Thyroid gland (tissue), 4 donors: ENCODE results near the gene WFDC11. TPM values are rescaled to one million over a fixed set of nuclear protein-coding genes. Genes with fewer than 3 reads are reported as not detected.

Source experiments
- DNase-seq, 2 donors: peaks; one replicate each; pipeline ENCODE4 v3.0.0-alpha.2; 2019
- H3K27ac ChIP-seq, 3 donors: fragments of 200-600 bp; sonication (generic); 1 replicate in 2 of 3; 2 replicates in 1 of 3; pipeline ENCODE4 v1.5.1; 2016 to 2019; ENCODE audit warnings: mild to moderate bottlenecking in 1 of 3, moderate library complexity in 1 of 3
- H3K27me3 ChIP-seq: fragments of 200-600 bp; sonication (generic); one replicate; pipeline ENCODE4 v1.5.1; 2019
- H3K36me3 ChIP-seq, 2 donors: fragments of 200-600 bp; sonication (generic); one replicate each; pipeline ENCODE4 v1.5.1; 2016 to 2019
- H3K4me1 ChIP-seq, 2 donors: fragments of 200-600 bp; sonication (generic); one replicate each; pipeline ENCODE4 v1.5.1; 2017 to 2019
- H3K4me3 ChIP-seq, 3 donors: fragments of 200-600 bp; sonication (generic); replicated peaks in 1 of 3; 1 replicate in 2 of 3; 2 replicates in 1 of 3; pipeline ENCODE4 v1.5.1; 2016; ENCODE audit warnings: mild to moderate bottlenecking in 1 of 3
- H3K9me3 ChIP-seq: fragments of 200-600 bp; sonication (generic); one replicate; pipeline ENCODE4 v1.5.1; 2017
- CTCF ChIP-seq, 6 experiments: fragments of 200-600 bp in 3 of 6; fragments of 450-650 bp in 3 of 6; sonication (generic) in 3 of 6; IDR thresholded peaks; one replicate each; pipeline ENCODE4 v1.5.1; 2016 to 2019; ENCODE audit warnings: antibody characterized with exemption in 6 of 6, mild to moderate bottlenecking in 2 of 6, inconsistent platforms in 1 of 6, moderate library complexity in 1 of 6
- POLR2A ChIP-seq, 2 donors: fragments of 450-650 bp; IDR thresholded peaks; one replicate each; pipeline ENCODE4 v1.6.1; 2017; ENCODE audit warnings: antibody characterized with exemption in 2 of 2, mild to moderate bottlenecking in 2 of 2, moderate library complexity in 1 of 2
- WGBS, 2 donors: methylation state at CpG; one replicate each; pipeline ENCODE4 v1.1.5; 2017; 5-methylcytosine and 5-hydroxymethylcytosine counted together
- intact Hi-C: fragments of 100-400 bp; cut with DNase I; formaldehyde crosslinking; loops from one replicate; pipeline ENCODE4 v1.15.1; 2023
- microRNA-seq: library from miRNA; unstranded; fragments of <30 nt; microRNA quantifications from one replicate; pipeline ENCODE4, GENCODE V29; 2016
- small RNA-seq: library from RNA; depleted of rRNA; stranded (forward); fragments of <200 nt; gene quantifications from one replicate; pipeline ENCODE3, GENCODE V24; 2016
- total RNA-seq, 4 donors: library from RNA; depleted of rRNA; stranded (reverse); fragments of >200 nt; gene quantifications; one replicate each; pipeline ENCODE4 v1.2.3, GENCODE V29; 2016

The WFDC11 gene
- total RNA-seq, 4 donors from 2014 or later = not detected

GRCh38 chr20:45621593-45621992 lies 48.4 kb downstream of the WFDC11 start:
- no peak for DNase-seq
- Histone ChIP-seq H3K27ac (no peak overlapping the region), H3K9me3 (no peaks in the 10 kb centered on the region), H3K4me1 (no peaks in the 10 kb centered on the region), H3K27me3 (no peaks in the 10 kb centered on the region), H3K36me3 (no peaks in the 10 kb centered on the region), H3K4me3 (no peak overlapping the region)
- 82 to 85% methylated on average over 2 of the region's 2 CpGs for WGBS, 2 donors
- intact Hi-C loops = no loop called here
- TF ChIP-seq CTCF (IDR thresholded peaks at IDR 0.05) (no peak), POLR2A (IDR thresholded peaks at IDR 0.05) (no peak)

GRCh38 chr20:45617591-45617990 lies 52.4 kb downstream of the WFDC11 start:
- H3K4me3 ChIP-seq = no peak overlapping the region
- no peaks in the 10 kb centered on the region for H3K36me3 ChIP-seq
- TF ChIP-seq CTCF (IDR thresholded peaks at IDR 0.05) (no peak), POLR2A (IDR thresholded peaks at IDR 0.05) (no peak)
- intact Hi-C loops = no loop called here
- H3K9me3 ChIP-seq = no peaks in the 10 kb centered on the region
- H3K27ac ChIP-seq = no peak overlapping the region
- WGBS, 2 donors = 91 to 96% methylated on average over 2 of the region's 2 CpGs
- peaks cover 0 to 5% of the 10 kb centered on the region in 2 donors for H3K4me1 ChIP-seq
- no peak for DNase-seq
- H3K27me3 ChIP-seq = no peaks in the 10 kb centered on the region

- Histone ChIP-seq H3K4me1 (peaks cover 0 to 5% of the 10 kb centered on the region in 2 donors), H3K27me3 (no peaks in the 10 kb centered on the region), H3K9me3 (no peaks in the 10 kb centered on the region), H3K27ac (no peak overlapping the region), H3K36me3 (no peaks in the 10 kb centered on the region), H3K4me3 (no peak overlapping the region)
- TF ChIP-seq POLR2A (IDR thresholded peaks at IDR 0.05) (no peak), CTCF (IDR thresholded peaks at IDR 0.05) (no peak)
- intact Hi-C loops = no loop called here
- DNase-seq = no peak
Measured at GRCh38 chr20:45612314-45612713, 57.7 kb downstream of the WFDC11 start.

- Histone ChIP-seq H3K27me3 (no peaks in the 10 kb centered on the region), H3K4me3 (no peak overlapping the region), H3K9me3 (no peaks in the 10 kb centered on the region), H3K27ac (no peak overlapping the region), H3K36me3 (no peaks in the 10 kb centered on the region), H3K4me1 (peaks cover 0 to 5% of the 10 kb centered on the region in 2 donors)
- TF ChIP-seq CTCF (IDR thresholded peaks at IDR 0.05) (no peak), POLR2A (IDR thresholded peaks at IDR 0.05) (no peak)
- intact Hi-C loops = no loop called here
- 58 to 71% methylated on average over 4 of the region's 4 CpGs for WGBS, 2 donors
- no peak for DNase-seq
Measured at GRCh38 chr20:45611054-45611453, 59.0 kb downstream of the WFDC11 start.

GRCh38 chr20:45607810-45608209 lies 62.2 kb downstream of the WFDC11 start:
- H3K9me3 ChIP-seq = no peaks in the 10 kb centered on the region
- no peaks in the 10 kb centered on the region for H3K27me3 ChIP-seq
- no peak overlapping the region for H3K4me3 ChIP-seq
- no peak for DNase-seq
- 92 to 100% methylated on average over 1 of the region's 1 CpG for WGBS, 2 donors
- H3K4me1 ChIP-seq = no peaks in the 10 kb centered on the region
- no peak for TF ChIP-seq CTCF (IDR thresholded peaks at IDR 0.05)
- no peak for TF ChIP-seq POLR2A (IDR thresholded peaks at IDR 0.05)
- intact Hi-C loops = no loop called here
- no peak overlapping the region for H3K27ac ChIP-seq
- no peaks in the 10 kb centered on the region for H3K36me3 ChIP-seq

Small RNA genes within 50 kb of the gene (microRNA-seq; reads per million reads assigned to microRNA genes)
- gene MIR3617 = 1.1 reads per million

Small RNA genes within 50 kb of the gene (small RNA-seq; reads per million reads assigned to genes)
- not detected for gene MIR3617

Other genes with a start within 250 kb of the WFDC11 start
- 100 to 1,000 TPM; 109 to 163 (median 131) TPM for gene WFDC2, start 200.5 kb downstream of the WFDC11 start, total RNA-seq
- gene SPINT3, start 154.6 kb downstream of the WFDC11 start, total RNA-seq = not detected
- gene WFDC6, start 130.8 kb downstream of the WFDC11 start, total RNA-seq = not detected
- 1 to 10 TPM in 3 of 4 donors, under 1 TPM in 1; 0.45 to 4.2 (median 1.7) TPM for gene EPPIN, start 122.8 kb downstream of the WFDC11 start, total RNA-seq
- gene WFDC8, start 91.0 kb downstream of the WFDC11 start, total RNA-seq = 1 to 10 TPM in 1 of 4 donors, under 1 TPM in 1, not detected in 2; 0.78 to 1.3 TPM
- gene WFDC10A, start 40.5 kb downstream of the WFDC11 start, total RNA-seq = not detected
- not detected for gene WFDC9, start 39.0 kb downstream of the WFDC11 start, total RNA-seq
- not detected for gene WFDC13, start 31.8 kb upstream of the WFDC11 start, total RNA-seq
- gene WFDC10B, start 34.8 kb upstream of the WFDC11 start, total RNA-seq = not detected
- gene SPINT4, start 52.1 kb upstream of the WFDC11 start, total RNA-seq = not detected
- gene WFDC3, start 121.6 kb upstream of the WFDC11 start, total RNA-seq = under 1 TPM in 1 of 4 donors, not detected in 3; 0.94 TPM
- gene DNTTIP1, start 121.7 kb upstream of the WFDC11 start, total RNA-seq = 10 to 100 TPM; 22.1 to 26.4 (median 24.9) TPM
- gene UBE2C, start 142.4 kb upstream of the WFDC11 start, total RNA-seq = 1 to 10 TPM in 2 of 4 donors, under 1 TPM in 1, not detected in 1; 0.45 to 5.8 (median 2.6) TPM
- gene TNNC2, start 157.1 kb upstream of the WFDC11 start, total RNA-seq = 1 to 10 TPM in 1 of 4 donors, not detected in 3; 1.4 TPM
- gene SNX21, start 163.6 kb upstream of the WFDC11 start, total RNA-seq = 10 to 100 TPM; 41.5 to 54.9 (median 48.8) TPM
- 10 to 100 TPM; 36.3 to 73.8 (median 50.6) TPM for gene ACOT8, start 187.2 kb upstream of the WFDC11 start, total RNA-seq
- 1 to 10 TPM; 2.2 to 4.5 (median 3.9) TPM for gene ZSWIM3, start 187.4 kb upstream of the WFDC11 start, total RNA-seq
- gene ZSWIM1, start 211.0 kb upstream of the WFDC11 start, total RNA-seq = 10 to 100 TPM in 2 of 4 donors, 1 to 10 TPM in 2; 7.7 to 14.6 (median 10.9) TPM
- gene SPATA25, start 217.4 kb upstream of the WFDC11 start, total RNA-seq = 1 to 10 TPM in 3 of 4 donors, not detected in 1; 3.0 to 8.8 (median 5.0) TPM
- 10 to 100 TPM; 12.6 to 17.4 (median 16.1) TPM for gene NEURL2, start 221.0 kb upstream of the WFDC11 start, total RNA-seq
- gene CTSA, start 221.1 kb upstream of the WFDC11 start, total RNA-seq = 100 to 1,000 TPM in 1 of 4 donors, 10 to 100 TPM in 3; 42.7 to 103 (median 51.3) TPM
- 100 to 1,000 TPM in 1 of 4 donors, 10 to 100 TPM in 3; 22.7 to 260 (median 70.1) TPM for gene PLTP, start 241.9 kb upstream of the WFDC11 start, total RNA-seq